ENCODE measurements around the gene DOCK2. TPM values are rescaled to one million over a fixed set of nuclear protein-coding genes. Genes with fewer than 3 reads are reported as not detected.

The DOCK2 gene
- polyA plus RNA-seq, 3 donors = 2.6 to 3.6 (median 2.6) TPM

DNA sequence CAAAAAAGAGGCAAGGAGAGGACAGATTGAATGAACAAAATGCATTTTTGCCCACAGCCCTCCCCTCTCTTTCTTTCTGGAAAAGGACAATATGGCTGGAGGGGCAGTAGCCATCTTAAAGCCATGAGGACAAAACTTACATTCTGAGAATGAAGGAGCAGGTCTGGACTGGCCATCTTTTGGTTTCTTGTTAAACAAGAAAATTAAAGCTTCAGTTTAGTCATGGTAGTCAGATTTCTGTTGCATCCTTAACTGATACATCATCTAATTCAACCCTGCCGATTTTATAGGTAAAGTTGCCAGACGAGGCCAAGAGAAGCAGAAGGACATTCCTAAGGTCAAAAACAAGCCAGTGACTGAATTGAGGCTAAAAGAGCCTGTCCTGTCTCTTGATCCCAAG is 374.7 kb downstream of the DOCK2 start:
- no peak for DNase-seq (ENCODE audit: extremely low read depth in 1 of 11, low read depth in 9 of 11, low spot score in 4 of 11)

DNA sequence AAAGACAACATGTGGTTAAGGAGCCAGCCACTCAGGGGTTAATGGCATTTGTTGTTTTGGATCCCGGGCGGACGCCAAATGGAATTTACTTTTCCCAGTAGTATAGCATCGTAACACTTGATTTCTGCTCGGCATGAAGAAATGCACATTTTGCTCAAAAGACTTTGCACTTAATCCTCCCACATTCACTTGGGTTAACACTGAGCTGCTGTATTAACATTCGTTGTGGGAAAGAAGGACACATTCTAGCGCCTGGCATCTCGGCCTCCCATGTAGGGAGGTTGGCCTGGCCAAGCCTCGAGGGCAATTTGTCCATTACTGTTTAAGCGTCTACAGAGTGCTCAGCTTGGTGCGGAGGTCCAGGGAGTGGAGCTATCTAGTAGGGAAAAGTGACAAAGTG is 375.5 kb downstream of the DOCK2 start:
- no peak for DNase-seq (ENCODE audit: extremely low read depth in 1 of 11, low read depth in 9 of 11, low spot score in 4 of 11)

DNA sequence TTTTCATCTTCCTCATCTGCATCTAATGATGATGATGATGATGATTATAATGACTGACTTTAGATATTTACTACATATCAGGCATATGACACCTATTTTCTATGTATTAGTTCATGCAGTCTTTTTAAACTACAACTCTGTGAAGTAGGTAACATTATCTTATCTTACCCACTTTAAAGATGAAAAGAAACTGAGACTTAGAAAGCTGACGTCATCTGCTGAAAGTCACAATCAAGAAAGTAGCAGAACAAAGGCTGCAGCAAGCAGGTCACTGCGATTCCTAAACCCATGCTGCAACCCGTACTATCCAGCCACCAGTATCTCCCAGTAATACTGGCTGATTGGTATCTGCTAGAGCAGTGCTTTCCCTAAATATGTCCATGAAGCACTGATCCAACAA is 383.3 kb downstream of the DOCK2 start:
- DNase-seq (ENCODE audit: extremely low read depth in 1 of 11, low read depth in 9 of 11, low spot score in 4 of 11) = no peak

DNA sequence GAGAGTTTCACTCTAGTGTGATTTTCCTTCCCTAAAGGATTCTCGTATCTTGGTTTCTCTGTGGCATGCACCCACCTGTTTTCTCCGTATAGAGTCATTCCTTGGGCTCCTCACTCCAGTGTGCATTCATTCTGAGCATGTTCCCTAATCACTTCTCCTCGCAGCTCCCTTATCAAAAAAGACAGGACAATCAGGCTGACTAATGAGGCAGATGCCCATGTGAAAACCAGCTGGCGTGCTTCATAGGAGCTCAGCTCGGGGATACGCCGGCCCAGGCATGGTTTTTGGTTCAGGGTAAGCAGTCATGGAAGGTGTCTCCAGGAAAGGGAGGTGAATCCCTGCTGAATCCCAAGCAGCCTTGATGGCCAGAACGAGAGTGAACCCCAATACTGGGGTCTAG is 384.4 kb downstream of the DOCK2 start:
- DNase-seq (ENCODE audit: extremely low read depth in 1 of 11, low read depth in 9 of 11, low spot score in 4 of 11) = no peak

DNA sequence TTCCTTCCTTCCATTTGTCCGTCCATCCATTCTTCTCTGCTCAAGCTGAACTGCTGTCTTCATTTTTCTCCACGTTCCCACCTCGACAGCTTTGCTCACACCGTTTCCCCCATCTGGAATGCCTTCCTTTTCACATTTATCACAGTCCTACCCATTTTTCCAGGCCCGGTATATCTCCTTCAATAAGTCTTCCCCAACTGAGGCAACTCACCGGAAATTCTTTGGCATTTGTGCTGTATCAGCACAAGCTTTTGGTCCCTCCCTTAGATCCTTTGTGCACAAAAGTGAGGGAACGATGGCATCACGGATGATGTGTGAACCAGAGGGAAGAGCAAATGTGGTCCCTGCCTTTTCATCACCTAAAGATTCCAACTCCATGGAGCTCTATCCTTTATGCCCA is 388.8 kb downstream of the DOCK2 start:
- no peak for DNase-seq (ENCODE audit: extremely low read depth in 1 of 11, low read depth in 9 of 11, low spot score in 4 of 11)

DNA sequence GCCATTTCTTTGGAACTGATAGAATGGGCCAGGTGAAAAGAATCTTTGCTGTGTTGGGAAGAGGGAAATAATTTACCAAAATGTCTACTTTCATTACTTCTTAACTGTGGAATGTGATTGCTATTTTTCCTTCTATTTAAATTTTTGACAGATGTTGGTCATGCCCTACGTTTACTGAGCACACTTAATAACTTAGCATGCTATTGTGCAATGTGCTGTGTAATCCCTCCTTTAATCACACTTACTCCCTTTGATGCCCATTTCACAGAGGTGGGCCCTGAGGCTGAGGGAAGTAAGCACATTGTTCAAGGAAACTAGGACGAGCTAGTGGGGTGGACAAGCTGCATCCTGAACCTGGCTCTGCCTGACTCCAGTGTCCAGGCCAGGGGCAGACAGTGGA is 391.0 kb downstream of the DOCK2 start:
- DNase-seq (ENCODE audit: extremely low read depth in 1 of 11, low read depth in 9 of 11, low spot score in 4 of 11) = no peak

DNA sequence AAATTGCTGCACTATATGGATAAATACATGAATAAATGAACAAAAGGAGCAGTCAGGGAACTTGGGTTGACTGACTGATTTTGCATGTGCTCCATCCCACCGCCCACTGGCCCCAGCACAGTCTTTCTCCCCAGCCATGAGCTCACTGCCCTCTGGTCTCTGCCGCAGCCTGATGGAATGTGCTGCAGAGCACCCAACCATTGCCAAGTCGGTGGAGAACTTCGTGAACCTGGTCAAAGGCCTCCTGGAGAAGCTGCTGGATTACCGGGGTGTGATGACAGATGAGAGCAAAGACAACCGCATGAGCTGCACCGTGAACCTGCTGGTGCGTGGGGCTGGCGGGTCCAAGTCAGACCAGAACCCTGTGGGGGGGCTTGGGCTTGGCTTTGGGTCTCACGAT is 397.2 kb downstream of the DOCK2 start:
- DNase-seq (ENCODE audit: extremely low read depth in 1 of 11, low read depth in 9 of 11, low spot score in 4 of 11) = no peak

DNA sequence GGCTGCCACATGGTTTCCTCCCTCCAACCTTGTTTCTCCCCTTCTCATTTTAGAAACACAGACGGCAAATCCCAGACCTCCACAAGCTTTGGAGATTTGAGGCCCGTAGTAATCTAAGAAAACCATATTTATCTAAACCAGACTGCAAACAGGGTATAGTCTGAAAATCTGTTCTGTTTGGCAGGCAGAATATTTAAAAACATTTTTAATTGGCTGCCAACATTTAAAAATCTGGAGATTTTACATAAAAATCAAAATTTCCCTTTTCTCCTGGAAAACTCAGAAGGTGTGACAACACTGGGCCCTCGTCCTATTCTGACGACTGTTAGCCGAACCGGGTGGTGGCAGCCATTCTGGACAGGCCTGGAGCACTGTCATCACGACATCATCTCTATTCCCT is 401.2 kb downstream of the DOCK2 start:
- DNase-seq (ENCODE audit: extremely low read depth in 1 of 11, low read depth in 9 of 11, low spot score in 4 of 11) = no peak

DNA sequence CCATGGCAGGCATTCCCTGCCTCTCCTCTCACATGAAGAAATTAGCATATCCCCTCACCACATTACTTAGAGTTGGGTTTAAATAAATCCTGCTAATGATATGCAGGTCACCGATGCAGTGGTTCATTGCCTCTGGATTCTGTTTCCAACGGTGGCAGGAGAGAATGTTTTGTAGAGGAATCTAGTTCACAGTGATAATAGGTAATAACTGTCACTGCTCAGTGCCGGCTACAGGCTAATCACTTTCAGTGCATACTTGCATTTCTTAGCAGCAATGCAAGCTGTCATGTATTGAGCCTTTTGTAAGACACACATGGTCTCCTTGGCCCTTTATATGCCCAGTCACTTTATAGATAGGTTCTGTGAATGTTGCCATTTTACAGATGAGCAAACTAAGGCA is 402.8 kb downstream of the DOCK2 start:
- DNase-seq (ENCODE audit: extremely low read depth in 1 of 11, low read depth in 9 of 11, low spot score in 4 of 11) = no peak

DNA sequence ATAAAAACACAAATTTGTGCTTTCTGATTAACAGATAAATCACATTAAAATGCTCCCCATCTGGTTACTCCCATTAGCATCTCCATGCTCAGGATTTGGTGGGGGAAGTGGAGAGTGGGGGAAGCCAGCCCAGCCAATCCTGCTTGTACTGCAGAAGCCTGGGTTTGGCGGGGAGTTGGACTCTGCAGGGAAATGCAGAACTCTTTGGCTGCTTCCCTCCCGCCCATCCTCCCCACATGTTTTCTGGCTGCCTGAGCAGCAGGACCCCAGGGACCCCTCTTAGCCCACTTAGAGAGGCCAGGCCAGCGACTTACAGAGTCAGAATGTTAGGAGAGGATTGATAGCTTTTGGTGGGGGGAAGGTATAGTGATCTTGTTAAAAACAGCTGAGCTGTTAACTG is 409.2 kb downstream of the DOCK2 start:
- DNase-seq (ENCODE audit: extremely low read depth in 1 of 11, low read depth in 9 of 11, low spot score in 4 of 11) = peak in 3 of 11 donors; percentile 7 to 10 (median 10)

DNA sequence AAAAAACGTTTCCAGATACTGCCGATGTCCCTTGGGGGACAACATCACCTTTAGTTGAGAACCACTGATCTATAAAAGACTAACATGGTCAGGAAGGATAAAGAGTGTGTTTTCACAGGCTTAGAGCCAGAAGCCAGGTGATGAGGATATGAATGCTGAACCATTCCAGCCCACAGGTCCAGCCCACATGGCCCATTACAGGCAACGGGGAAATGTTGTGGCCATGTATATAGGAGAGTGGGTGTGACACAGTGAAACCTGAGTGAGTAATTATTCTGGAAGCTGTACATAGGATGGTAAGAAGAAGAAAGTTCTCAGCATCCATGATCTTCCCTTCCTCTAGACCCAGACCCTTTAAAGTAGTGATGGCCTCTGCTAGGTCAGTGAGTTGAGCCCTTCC is 412.6 kb downstream of the DOCK2 start:
- no peak for DNase-seq (ENCODE audit: extremely low read depth in 1 of 11, low read depth in 9 of 11, low spot score in 4 of 11)

DNA sequence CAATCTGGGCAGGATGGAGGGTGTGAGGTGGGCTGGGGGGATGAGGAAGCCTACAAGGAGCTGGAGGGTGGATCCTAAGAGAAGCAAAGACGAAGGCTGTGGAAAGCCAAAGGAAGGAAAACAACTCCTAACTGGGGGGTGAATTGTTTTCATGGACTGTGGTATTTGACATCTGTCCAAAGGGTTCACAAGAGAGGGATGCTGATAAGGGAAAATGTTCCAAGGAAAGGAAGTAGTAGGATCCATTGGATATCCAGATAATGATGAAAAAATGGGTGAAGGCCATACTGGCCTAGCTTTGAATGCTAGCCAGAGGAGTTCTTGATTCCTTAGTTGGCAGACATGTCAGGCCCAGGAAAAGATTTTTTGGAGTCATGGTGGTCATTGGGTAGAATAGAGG is 416.8 kb downstream of the DOCK2 start:
- no peak for DNase-seq (ENCODE audit: extremely low read depth in 1 of 11, low read depth in 9 of 11, low spot score in 4 of 11)

DNA sequence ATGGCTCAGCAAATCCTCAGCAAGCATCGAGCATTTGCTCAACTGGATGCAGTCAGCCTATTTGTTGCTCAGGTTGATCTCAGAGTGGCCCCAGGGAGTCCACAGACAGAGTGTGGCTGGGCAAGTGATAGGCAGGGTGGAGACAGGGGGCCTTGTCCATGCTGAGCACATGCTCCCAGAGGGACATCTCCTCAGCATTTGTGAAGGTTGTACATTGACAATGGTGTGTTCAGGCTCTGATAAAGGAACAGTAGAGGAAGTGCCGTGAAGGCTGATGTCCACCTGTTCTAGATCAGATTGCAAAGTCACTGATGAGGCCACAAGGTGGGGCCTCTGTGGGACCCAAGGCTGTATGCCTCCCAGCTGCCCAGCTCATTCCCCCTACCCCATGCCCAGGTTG is 418.5 kb downstream of the DOCK2 start:
- DNase-seq (ENCODE audit: extremely low read depth in 1 of 11, low read depth in 9 of 11, low spot score in 4 of 11) = no peak

DNA sequence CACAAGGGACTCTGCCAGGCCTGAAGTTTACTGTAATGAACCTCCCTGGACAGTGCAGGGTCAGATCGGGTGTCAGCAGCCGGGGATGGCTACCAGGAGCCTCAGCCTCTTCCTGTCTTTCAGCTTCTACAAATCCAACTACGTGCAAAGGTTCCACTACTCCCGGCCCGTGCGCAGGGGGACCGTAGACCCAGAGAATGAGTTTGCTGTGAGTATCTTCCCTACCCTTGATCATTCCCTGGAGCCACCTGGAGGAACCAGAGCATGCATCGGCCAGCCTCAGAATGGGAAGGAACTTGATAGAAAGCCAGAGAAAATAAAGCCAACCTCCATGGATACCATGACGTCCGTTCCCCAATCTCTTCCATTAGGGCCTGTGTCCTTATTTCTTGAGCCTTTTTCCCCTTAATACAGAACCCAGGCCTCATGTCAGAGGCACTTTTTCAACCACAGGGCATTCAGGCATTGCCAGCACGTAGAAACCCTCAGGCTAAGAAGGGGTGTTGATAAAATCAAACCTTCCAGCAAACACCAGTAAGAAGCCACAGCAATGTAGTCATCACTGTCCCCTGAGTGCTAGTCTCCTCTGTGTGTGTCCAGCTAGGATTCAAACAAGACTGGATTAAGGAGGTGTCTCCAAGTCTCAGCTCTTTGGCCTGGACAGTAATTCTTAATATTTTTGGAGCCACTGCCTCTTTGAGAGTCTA is 419.6 kb downstream of the DOCK2 start:
- DNase-seq (ENCODE audit: extremely low read depth in 1 of 11, low read depth in 9 of 11, low spot score in 4 of 11) = no peak

DNA sequence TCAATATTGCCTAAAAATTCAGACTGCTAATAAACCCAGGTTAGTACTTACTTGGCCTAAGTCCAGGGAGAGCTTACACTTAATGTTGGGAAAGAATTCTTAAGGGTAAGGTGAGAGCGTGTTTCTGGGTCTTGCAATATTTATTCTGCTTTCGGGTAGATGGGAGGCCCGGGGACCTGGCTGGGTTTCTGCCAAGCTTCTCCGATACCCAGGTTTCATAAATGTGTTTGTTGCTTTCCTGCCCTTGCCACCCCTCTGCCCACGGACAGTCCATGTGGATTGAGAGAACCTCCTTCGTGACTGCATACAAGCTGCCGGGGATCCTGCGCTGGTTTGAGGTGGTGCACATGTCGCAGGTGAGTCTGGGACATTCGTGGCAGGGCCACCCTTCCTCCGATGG is 420.2 kb downstream of the DOCK2 start:
- DNase-seq (ENCODE audit: extremely low read depth in 1 of 11, low read depth in 9 of 11, low spot score in 4 of 11) = no peak

DNA sequence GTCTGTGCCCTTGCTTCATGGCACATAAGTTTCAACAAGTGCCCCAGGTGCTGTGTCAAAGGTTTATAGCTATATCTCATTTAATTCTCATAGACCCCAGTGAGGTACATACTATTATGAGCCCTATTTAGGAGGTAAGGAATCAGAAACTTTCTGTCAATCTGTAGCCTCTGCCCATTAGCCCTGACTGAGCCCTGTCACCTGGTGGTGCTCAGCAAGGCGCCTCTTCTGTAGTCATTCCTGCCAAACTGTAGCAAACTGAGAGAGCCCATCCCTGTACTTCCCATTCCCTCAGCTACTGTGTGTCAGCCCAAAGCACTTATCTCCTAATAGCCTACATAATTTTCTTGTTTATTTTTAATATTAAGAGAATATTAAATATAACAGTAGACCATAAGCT is 422.1 kb downstream of the DOCK2 start:
- no peak for DNase-seq (ENCODE audit: extremely low read depth in 1 of 11, low read depth in 9 of 11, low spot score in 4 of 11)

DNA sequence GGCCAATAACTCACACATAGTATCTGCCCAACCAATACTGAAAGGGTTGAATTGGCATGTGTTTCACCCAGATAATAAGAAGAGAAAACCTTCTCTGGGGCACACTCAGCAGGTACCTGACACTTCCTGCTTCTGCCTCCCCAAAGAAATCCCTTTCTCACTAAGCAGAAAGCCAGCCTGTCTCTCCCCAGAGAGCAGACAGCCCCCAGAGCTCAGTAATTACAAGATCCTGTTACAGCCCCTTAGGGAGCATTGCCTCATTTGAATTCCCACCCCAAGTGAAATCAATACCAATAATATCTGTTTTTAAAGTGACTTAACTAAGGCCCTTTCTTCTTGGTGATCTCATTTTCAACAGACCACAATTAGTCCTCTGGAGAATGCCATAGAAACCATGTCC is 430.1 kb downstream of the DOCK2 start:
- no peak for DNase-seq (ENCODE audit: extremely low read depth in 1 of 11, low read depth in 9 of 11, low spot score in 4 of 11)

DNA sequence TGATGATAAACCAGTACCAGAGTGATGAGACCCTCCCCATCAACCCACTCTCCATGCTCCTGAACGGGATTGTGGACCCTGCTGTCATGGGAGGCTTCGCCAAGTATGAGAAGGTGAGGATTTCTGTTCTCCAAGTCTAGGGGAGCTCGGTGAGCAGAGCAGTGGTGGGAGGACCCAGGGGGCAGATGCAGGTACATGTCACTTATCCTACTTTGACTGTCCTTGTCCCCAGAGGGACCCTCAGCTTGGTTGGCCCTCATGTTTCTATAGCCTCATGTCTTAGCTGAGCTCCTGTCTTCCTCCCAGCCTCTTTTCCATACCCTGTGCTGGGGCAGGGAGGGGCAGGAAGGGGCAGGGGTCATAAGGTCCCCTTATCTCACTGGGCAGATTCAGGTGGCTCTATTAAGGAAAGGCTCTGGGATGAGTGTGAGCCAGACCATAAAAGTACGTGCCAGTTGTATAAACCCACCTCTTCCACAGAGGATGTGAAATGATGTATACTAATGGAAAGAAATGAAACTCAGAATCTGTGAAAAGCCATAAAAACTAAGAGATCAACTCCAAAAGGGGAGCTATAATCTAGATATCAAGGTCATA is 430.6 kb downstream of the DOCK2 start:
- DNase-seq (ENCODE audit: extremely low read depth in 1 of 11, low read depth in 9 of 11, low spot score in 4 of 11) = no peak

DNA sequence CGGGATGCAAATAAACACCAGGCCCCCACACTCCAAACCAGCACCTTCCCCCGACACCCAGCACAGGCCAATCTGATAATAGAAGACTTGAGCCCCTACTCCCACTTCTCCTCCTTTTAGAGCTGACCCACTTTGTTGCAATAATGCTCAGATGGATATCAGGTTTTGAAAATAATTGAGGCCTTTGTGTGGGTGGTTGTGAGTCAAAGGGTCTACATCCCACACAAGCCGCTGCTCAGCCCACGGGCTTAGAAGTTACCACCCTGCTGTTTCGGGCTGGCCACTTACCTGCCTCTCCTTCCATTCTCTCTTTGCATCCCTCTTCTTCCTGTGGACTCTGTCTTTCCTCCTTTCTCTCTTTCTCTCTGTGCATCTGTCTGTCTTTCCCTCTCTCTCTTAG is 432.4 kb downstream of the DOCK2 start:
- DNase-seq (ENCODE audit: extremely low read depth in 1 of 11, low read depth in 9 of 11, low spot score in 4 of 11) = no peak

DNA sequence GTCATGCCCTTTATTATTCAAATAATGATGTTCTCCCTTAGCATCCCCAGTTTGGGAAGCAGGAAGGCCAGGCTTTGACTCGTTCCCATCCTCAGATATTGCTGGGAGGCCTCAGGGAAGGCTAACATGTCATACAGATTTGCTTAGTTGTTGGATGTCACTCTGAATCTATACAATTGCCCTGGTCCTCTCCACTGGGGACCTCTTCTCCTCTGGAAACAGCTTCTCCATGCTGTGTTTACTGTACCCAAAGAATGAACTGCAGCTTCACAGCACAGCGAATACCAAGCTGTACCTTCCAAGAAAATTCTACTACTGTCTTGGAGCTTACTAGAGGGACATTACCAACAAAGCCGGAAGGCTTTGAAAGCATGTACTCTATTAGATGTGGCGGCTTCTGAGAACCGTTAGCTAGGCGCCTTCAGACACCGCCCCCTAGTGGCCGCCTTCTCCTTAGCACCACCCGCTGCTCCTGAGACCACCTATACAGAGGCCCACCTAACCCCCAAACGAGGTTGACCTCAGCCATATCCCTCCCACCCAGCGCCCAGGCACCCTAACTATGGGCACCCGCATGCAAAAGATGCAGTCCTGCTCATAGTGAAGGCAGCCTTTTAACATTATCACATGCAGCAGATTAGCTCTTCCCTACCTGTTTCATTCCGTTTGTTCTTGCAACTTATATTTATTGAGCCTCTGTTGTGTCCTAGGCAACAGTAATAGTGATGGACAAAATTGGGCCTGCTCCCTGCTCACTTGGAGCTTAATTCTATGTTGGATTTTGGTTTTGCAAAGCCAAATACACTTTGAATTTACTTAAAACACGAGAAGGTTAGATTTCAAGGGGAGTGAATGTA is 433.7 kb downstream of the DOCK2 start:
- peak in 10 of 11 donors; percentile 13 to 54 (median 39) for DNase-seq (ENCODE audit: extremely low read depth in 1 of 11, low read depth in 9 of 11, low spot score in 4 of 11)
